ENCODE measurements around the gene CMTM5. TPM values are rescaled to one million over a fixed set of nuclear protein-coding genes. Genes with fewer than 3 reads are reported as not detected.
"Not testable (repeated sequence)": the region's sequence is repeated elsewhere in the genome, so short reads cannot be mapped to it uniquely, and the experiment has no call there.

The CMTM5 gene
- total RNA-seq, 2 donors from 2014 or later, result 0.57 to 0.74 TPM

DNA sequence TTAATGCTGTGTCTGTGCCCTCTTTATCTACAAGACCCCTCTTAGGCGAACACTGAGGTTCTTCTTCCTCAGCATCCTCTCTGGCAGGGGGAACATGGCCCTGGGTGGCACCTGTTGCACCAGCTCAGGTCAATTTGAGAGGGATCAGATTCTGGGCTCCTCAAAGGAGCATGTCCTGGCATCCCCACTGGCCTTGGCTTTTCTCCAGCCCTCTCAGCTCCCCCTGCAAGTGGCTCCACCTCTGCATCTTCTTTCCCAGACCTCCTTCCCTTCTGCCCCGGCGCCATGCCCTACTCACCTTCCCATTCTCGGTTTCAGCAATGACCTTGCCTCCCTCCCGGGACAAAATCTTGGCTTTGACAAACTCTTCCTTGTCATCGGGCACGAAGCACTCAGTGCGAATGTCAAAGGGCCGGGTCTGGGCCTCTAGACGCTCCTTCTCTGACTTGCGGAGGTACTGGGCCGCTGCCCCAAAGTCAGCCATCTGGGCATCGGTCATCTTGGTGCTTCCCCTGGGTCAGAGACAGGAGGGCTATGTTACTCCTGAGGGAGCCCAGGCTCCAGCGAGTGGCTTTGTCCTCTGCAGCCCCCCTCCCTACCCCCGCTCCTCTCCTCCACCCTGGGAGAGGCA lies 30.0 kb downstream of the CMTM5 start:
- intact Hi-C loops (cut with DNase I), result no loop called here
- no peak for DNase-seq (ENCODE audit: low spot score)

DNA sequence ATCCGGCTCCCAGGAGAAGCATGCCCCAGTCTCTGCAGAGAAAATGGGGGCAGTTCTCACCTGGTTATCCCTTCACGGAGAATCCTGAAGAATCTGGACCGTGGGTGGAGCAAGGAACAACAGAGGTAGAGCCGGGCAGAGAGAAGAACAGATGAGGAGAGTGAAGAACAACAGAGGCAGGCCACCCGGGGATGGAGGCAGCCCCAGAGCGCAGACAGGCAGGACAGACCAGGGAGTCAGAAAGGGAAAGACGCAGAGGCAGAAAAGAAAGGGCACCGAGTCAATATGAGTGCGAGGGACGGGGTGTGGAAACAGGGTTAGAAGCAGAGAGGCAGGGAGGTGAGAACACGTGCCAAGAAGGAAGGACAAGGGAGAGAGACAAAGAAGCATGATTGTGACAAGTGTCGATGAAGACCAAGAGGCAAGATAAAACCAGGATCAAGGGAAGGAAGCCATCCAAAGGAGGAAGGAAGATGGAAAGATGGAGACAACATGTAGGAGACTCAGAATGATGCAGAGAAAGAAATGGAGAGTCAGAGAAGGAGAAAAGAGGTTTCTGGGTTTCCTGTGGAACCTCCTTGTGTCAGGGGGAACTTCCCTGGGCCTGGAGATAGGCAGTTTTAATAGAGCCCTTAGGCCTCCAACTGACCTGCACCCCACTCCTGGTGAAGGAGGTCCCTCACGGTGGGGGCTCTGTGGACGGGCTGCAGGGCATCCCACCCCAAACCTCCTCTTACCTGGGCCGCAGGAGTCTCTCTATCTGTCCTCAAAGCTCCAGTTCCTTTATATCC lies 30.9 kb downstream of the CMTM5 start, which contains the start of gene MYH6:
Gene MYH6, minus strand, starts transcription at position 758 of the 791 bp plus-strand sequence. CDS start 1,050 bp downstream, outside the sequence.
- intact Hi-C loops (cut with DNase I), result no loop called here
- DNase-seq (ENCODE audit: low spot score), result no peak

DNA sequence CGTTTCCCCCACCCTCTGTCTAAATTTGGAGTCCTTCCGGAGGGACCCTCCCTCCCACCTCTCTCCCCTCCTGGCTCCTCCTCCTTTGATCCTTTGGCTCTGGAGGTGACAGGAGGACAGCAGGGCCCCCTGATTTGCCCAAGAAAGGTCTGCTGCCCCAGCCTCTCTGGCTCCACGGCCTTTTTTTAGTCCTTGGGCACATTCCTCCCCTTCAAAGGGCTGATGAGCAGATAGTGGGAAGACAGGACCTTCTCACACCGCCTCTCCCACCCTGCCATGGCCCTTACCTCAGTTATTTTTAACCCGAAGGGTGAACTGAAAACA lies 31.4 kb downstream of the CMTM5 start:
- DNase-seq (ENCODE audit: low spot score), result no peak
- intact Hi-C loops (cut with DNase I), result no loop called here

DNA sequence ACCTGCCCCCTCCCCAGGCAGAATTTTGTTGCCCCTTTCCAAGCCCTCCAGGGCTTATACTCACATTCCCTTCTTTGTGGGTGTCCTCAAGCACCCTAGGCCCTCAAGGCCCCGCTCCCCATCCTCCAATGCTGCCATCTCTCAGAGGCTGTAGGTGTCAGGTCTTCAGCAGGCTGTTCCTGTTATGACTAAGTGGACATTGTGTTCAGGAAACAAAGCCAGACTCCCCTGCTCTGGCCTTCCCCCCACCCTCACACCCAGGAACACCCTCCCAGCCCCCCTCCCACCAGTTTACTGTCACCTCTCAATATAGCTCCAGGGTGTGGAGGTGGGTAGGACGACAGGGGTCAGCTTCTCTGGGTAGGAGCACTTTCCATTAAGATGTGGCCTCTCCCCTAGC lies 32.6 kb downstream of the CMTM5 start:
- DNase-seq (ENCODE audit: low spot score), result no peak
- intact Hi-C loops (cut with DNase I), result no loop called here

DNA sequence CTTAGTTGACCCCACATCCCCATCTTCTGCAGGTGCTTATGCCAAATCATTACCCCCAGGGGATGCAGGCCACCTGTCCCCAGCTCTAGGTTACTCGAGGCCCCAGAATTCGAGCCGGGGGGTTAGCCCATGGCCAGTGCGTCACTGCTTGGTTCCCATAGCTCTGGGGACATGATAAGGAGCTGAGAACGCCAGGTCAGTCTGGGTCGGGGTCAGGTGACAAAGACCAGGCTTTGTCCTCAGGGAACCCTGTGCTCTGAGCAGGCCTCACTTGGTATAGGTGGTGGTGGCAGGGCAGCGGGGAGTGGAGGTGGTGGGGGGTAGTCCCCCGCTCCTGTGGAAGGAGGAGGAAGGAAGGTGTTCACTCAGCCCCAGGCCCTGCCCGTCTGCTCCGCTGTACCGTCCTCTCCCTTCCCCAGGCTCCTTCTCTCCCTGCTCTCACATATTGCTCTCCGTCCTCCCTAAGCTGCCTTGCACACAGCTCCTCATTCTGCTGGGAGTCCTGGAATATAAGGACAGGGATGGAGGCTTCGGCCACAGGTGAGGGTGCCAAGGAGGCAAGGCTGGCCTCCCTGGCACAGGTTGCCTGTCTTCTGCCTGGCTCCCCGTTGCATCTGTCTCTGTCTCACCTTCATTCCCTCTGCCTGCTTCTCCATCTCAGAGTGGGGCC lies 33.3 kb downstream of the CMTM5 start:
- intact Hi-C loops (cut with DNase I), result no loop called here
- no peak for DNase-seq (ENCODE audit: low spot score)

DNA sequence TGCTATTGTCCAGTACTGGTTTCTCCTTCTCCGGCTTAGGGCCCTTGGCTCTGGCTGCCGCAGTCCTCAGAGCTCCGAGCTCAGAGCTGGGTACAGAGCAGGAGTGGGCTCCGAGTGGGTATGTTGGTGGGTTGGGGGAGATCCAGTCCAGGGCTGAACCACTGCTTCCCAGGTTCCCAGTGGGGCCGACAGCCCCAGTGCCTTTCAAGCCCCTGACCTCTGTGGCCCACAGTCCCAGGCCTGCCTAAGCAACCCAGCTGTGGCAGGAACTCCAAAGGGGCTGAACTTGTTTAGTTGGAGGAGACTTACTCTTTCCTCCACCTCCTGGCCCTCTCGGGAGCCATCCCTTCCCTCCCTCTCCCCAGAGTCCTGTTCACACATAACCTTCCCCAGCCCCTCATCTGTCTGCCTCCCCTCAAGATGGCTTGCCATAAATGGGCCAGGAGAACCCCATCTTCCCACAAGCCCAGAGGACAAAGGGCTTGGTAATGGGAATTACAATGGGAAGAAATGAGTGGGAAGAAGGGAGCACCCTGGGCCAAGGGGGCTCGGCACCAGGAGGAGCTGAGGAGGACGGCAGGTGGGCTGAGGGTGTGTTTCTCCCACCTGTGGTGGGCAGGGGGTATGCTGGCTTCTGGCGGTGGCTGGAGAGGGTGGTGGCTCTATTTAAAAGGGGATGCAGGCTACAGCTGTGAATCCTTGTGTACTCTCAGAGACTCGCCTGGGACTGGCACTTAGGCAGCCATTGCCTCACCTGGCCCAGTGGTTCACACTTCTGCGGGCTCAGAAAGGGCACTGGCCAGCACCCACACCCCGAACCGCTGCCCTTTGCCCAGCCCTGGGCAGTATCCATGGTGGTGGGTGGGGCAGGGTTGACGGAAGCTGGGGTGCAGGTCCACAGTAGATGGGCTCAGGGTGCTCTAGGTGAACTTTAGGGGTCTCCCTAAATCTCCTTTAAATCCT lies 35.0 kb downstream of the CMTM5 start:
- intact Hi-C loops (cut with DNase I), result no loop called here
- DNase-seq (ENCODE audit: low spot score), result no peak

DNA sequence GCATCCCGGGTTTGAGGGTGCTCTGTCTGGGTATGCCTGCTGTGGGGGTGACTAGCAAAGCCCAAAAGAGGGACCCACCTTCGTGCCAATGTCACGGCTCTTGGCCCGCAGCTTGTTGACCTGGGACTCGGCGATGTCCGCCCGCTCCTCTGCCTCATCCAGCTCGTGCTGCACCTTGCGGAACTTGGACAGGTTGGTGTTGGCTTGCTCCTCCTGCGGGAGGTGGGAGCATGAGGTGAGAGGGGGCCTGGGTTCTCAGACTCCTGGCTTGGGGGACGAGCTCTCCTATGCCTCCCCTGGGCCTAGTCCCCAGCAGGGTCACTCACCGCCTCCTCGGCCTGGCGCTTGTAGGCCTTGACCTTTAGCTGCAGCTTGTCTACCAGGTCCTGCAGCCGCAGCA lies 36.8 kb downstream of the CMTM5 start:
- intact Hi-C loops (cut with DNase I), result no loop called here
- no peak for DNase-seq (ENCODE audit: low spot score)

DNA sequence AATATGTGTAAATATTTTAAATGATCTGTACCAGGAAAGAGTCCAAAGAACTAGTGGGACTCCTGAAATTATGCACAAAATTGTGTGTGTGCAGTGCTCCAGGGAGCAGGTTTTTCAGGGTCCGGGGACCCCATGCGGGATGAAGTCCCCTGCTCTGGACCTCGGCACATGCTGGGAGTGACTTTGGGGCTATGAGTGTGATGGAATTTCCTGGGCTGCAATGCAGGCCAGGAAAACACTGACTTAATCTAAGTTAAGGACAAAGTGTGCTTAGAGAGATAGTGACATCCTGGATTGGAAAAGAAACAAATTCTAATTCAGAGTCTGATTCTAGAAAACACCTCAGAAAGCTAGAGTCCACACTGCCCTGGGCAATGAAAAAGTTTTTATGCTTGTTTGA lies 37.4 kb downstream of the CMTM5 start:
- intact Hi-C loops (cut with DNase I), result no loop called here
- DNase-seq (ENCODE audit: low spot score), result no peak

DNA sequence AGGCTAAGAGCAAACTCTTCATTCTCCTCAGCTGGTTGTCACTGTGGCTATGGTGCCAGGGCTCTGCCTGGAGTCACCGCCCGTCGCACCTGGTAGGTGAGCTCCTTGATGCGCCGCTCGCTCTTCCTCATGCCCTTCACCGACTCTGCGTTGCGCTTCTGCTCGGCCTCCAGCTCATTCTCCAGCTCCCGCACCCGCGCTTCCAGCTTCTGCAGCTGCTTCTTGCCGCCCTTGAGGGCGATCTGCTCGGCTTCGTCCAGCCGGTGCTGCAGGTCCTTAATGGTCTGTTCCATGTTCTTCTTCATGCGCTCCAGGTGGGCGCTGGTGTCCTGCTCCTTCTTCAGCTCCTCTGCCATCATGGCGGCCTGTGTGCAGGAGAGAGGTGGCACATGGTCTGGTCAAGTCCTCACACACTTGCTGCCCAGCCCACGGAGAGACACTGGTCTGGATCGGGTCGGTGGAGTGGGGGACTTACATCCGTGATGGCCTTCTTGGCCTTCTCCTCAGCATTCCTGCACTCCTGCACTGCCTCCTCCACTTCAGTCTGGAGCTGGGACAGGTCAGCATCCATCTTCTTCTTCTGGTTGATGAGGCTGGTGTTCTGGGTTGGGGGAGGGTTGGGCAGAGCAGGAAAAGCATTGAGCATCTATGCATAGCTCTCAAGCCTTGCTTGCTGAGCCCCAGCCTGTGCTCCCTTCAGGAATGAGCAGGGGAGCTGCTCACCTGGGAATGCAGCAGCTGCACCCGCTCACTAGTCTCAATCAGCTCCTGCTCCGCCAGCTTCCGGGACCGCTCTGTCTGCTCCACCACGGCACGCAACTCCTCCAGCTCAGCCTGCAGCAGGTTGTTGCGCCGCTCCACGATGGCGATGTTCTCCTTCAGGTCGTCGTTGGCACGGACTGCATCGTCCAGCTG lies 38.3 kb downstream of the CMTM5 start:
- DNase-seq (ENCODE audit: low spot score), result no peak
- intact Hi-C loops (cut with DNase I), result no loop called here

DNA sequence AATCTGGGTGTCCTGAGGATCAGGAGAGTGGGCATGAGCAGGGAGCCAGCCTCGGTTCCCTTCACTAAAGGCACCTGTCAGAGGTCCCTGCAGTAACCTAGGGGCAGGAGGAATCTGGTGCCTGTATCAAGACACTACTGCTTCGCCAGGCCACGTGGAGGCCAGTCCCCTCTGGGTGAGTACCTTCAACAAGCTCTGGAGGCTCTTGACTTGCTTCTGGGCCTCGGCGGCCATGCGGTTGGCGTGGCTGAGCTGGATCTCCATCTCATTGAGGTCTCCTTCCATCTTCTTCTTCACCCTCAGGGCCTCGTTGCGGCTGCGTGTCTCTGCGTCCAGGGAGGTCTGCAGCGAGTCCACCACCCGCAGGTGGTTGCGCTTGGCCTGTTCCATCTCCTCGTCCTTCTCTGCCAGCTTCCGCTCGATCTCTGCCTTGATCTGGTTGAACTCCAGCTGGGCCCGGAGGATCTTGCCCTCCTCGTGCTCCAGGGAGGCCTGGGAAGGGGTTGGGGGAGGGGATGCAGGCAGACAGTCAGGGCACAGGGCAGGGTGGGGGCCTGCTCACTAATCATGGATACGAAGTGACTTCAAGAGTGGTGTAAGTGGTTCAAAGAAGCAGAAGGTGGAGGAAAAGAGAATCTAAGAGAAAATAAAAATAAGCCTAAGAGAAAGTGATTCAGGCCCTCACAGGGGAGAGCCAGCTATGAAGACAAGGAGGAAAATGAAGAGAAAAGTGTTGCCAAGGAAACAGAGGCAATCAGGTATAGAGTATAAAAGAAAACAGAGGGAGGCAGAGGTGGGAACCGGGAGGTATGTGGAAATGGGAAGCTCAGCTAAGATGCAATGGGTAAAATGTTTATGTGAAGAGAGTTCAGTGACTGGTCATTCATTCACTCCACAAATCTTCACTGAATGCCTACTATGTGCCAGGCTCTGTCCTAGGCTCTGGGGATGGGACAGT lies 39.3 kb downstream of the CMTM5 start:
- no peak for DNase-seq (ENCODE audit: low spot score)
- intact Hi-C loops (cut with DNase I), result no loop called here

DNA sequence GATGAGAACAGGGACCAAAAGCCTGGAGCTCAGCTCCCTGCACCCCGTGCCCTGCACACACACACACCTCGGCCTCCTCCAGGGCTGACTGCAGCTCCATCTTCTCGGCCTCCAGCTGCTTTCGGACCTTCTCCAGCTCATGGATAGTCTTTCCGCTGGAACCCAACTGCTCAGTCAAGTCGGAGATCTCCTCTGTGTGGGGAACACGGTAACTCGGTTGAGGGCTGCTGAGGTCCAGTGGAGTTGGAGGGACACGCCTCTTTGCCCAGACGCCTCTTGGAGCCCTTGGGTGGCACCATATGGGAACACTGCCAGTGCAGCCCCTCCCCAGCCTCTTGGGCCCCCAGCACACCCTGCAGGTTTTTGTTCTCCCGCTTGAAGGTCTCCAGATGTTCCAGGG lies 40.0 kb downstream of the CMTM5 start:
- no peak for DNase-seq (ENCODE audit: low spot score)
- intact Hi-C loops (cut with DNase I), result no loop called here

DNA sequence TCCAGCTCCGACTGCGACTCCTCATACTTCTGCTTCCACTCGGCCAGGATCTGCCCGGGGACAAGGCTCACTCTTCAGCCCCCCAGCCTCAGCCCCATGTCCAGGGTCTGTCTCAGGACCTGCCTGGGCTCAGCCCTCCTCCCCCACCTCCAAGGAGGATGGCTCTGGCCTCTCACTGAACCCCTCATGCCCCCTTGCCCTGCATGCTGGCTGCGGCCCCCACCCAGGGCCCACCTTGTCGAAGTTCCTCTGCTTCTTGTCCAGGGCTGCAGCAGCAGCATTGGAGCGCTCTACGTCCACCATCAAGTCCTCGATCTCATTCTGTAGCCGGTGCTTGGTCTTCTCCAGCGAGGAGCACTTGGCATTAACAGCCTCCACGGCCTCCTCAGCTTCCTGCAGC lies 40.4 kb downstream of the CMTM5 start:
- intact Hi-C loops (cut with DNase I); DNase-seq (ENCODE audit: low spot score): not testable (repeated sequence)

DNA sequence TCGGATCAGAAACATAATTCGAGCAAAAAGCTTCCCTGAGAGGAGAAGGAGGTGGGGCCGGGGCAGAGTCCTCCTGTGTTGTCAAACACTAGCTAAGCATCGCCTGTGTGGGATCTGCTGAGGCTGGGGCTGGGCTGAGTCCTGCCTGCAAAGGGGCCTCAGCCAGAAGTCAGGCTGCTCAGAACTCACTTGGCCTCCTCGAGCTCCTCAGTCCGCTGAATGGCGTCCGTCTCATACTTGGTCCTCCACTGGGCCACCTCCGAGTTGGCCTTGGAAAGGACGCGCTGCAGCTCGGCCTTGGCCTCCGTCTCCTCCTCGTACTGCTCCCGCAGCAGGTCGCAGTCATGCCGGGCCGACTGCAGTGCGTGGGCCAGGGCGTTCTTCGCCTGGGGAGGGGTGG lies 41.2 kb downstream of the CMTM5 start:
- intact Hi-C loops (cut with DNase I), result no loop called here
- no peak for DNase-seq (ENCODE audit: low spot score)

DNA sequence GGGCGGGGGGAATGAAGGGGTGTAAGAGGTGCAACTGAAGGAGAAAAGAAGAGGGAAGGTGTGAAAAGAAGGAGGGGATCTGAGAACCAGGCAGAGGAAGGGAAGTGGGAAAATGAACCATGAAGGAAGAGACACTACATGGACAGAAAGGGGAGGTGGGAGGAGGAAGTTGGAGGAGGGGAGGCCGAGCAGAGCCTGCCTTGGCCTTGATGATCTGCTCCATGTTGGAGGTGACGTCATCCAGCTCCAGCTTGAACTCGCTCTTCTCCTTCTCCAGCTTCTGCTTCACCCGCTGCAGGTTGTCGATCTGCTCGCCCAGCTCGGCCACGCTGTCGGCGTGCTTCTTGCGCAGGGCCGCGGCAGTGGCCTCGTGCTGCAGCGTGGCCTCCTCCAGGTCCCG lies 42.8 kb downstream of the CMTM5 start:
- intact Hi-C loops (cut with DNase I); DNase-seq (ENCODE audit: low spot score): not testable (repeated sequence)

DNA sequence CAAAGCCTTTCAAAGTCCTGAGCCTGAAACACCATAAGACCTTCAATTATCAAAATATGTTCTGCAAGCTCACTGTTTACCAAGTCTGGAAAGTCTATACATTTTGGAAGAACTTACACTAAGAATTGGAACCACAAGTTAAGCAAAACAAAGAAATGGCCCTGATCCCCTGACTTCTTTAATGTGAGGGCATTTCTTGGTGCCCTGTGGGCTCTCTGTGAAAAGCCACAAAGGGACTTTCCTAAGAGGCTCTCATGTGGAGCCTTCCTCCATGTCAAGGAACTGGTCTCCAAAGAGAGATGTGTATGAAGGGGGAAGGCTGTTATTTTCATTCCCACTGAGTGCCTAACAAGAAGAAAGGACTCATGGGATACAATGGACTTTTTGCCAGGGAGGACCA lies 44.7 kb downstream of the CMTM5 start:
- intact Hi-C loops (cut with DNase I), result no loop called here
- DNase-seq (ENCODE audit: low spot score), result no peak

DNA sequence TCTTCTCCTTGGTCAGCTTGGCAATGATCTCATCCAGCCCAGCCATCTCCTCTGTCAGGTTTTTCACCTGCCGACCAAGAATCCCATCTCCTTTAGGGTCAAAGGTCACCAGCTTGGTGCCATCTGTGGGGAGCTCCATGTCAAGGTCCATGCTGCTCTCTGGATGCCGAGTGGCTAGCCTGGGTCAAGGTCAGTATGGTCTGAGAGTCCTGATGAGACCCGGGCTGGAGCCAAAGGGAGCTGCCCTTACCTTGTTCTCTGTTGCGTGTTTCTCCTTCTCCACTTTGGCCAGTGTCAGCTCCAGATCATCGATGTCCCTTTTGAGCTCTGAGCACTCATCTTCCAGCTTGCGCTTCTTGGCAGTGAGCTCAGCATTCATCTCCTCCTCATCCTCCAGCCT lies 46.8 kb downstream of the CMTM5 start:
- intact Hi-C loops (cut with DNase I), result no loop called here

DNA sequence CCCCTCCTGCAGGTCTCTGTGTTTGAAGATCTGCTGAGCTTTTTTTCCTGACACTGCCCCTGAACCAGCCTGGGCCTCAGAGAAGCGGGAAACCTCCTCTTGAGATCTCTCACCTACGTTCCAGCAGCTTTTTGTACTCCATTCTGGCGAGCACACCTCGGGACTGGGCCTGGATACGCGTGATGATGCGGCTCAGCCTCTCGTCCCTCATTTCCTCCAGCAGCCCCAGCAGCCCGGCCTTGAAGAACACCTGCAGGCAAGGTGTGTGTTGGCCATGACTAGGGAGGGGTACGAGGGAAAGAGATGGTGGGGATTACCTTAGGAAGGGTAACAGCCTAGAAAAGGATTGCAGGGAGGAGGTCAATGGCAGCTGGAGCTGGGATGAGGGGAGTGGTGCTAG lies 48.3 kb downstream of the CMTM5 start:
- intact Hi-C loops (cut with DNase I), result no loop called here
- DNase-seq (ENCODE audit: low spot score), result no peak

More for the DNA sequence above, 46.8 kb downstream of the CMTM5 start:
- no peak for DNase-seq (ENCODE audit: low spot score)
